ENCODE results near the gene NDE1.
A peak's percentile ranks its signal among the peaks of the same experiment; 100 is the strongest.
"Not testable (repeated sequence)": the region's sequence is repeated elsewhere in the genome, so short reads cannot be mapped to it uniquely, and the experiment has no call there.

NDE1 gene, protein sequence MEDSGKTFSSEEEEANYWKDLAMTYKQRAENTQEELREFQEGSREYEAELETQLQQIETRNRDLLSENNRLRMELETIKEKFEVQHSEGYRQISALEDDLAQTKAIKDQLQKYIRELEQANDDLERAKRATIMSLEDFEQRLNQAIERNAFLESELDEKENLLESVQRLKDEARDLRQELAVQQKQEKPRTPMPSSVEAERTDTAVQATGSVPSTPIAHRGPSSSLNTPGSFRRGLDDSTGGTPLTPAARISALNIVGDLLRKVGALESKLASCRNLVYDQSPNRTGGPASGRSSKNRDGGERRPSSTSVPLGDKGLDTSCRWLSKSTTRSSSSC

DNA sequence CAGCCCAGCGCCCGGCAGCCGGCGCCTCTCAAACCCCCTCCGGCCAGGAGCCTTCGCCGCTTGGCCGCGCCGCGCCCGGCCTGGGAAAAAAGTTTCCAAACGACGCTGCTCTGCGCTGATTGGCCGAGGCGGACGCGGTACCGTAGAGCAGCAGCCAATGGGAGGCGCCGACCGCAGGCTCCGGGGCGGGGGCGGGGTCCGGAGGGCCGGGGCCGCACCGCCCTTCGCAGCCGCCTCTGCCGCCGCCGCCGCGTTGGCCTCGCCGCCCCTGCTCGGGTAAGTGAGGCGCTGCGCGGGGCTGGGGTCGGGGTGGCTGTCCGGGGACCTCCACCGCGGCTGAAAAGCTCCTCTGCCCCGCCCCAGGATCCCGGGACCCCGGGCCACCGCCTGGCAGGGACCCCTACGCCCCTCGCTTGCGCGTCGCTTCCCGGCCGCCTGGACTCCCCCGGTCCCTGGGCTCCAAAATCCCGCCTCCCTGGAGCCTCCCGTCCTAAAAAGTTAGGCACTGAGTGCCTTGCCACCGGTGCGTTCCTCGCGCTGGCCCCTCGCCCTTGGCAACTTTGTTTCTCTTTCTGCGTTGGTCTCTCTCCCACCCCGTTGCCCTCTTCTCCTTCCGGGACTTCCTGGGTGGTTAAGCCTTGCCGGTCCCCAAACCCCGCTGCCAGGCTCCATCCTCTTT lies at the start of gene NDE1:
Gene NDE1 (plus strand): TSS at position 227 of the 679 bp plus-strand sequence. CDS start 14,534 bp downstream, outside the sequence.
- peak; percentile 90 for DNase-seq (ENCODE audit: low spot score)

GRCh38 chr16:15601212-15601879 lies 48.7 kb upstream of the NDE1 start:
- no peak for DNase-seq (ENCODE audit: low spot score)

DNA sequence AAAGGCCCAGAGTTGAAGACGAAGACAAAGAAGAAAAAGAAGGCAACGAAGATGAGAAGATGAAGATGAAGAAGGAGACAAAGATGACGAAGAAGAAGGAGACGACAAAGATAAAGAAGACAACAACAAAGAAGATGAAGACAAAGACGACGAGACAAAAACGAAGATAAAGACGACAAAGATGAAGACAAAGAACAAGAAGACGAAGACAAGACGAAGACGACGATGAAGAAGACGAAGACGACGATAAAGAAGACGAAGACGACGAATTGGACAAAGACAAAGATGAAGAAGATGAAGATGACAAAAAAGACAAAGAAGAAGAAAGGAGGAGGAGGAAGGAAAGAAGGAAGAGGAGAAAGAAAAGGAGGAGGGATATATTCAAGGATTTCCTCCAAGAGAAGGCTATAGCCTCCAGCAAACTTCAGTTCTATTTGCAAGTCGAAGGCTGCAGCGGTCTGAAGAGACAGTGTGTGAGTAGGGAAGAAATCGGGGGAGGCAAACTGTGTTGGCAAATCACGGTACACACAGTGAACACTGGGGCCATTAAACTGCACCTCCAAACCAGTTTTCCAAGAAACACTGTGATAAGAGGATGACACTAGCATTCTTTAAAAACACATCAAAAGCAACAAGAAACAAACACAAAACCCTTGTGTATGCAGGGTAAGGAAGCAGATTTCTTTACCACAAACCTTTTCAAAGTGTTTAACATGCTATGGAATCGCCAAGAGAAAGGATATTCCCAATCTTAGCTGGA lies 47.6 kb upstream of the NDE1 start:
- no peak for DNase-seq (ENCODE audit: low spot score)

DNA sequence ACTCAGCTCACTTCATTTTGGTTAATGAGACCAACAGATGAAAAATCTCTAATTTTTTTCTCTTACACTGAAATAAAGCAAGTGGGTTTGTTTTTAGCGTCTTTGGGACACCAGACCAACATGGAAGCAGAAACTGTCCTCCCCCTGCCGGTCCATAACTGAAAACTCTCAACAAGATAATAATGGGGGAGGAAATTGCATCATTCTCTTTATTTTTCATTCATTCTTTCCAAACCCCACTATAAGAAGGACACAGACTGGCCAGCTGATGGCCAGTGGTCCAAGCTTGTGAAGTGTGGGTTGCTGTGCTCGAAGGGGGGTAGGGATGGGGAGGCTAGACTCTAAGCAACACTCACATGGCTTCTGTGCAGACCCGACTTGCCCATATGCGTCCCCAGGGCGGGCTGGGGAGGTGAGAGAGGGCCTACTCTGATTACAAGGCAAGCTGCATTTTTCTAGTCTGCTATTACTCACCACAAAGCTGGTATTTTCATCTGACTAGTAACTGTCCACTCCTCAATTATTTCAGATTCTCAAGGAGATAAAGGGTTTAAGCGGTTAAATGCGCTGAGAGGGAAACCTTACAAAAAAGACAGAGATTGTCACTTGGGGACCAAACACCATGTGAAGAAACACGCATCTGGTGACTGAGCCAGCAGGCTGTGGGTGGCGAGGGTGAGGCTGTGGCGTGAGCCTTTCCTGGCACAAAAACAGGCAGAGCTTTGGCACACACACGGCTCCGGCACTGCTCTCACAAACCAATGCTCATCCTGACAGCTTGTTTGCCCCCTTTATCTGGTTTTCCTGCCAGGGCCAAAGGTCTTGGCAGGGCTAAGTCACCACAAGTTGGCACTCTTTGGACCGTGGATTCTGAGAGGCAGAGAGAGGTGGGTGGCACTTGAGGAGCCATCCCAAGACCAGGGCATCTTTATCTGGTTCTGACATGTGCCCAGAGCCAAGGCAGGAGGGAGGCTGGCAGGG lies 45.3 kb upstream of the NDE1 start:
- DNase-seq (ENCODE audit: low spot score), result no peak

DNA sequence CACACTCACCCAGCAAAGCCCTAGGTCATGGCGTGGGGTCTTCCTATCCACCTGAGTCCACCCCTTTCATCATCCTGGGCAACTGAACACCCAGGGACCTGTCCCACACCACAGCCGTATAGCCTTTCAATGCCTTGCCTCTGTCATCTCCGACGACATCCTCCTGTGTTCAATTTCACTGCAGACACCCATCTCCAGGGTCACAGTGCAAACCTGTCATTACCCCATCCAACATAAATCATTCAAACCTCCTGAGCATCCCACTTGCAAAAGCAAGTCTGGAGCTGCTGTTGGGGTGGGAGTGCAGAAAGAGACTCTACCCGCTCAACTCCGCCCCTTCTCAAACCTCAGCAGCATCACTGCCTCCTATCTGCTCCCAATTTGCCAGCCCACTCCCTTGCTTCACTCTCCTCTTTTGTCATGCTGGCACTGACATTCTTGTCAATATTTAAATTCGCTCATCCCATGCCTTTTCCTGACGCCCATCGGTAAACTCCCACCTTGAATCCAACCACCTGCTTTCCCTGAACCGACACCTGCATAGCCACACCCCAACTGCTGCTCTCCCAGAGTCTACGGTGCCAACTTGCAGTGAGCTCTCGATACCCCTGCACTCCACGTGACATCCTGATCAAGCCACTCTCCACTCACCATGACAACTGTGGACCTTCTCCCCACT lies 44.1 kb upstream of the NDE1 start:
- no peak for DNase-seq (ENCODE audit: low spot score)

GRCh38 chr16:15606518-15607220 lies 43.4 kb upstream of the NDE1 start:
- no peak for DNase-seq (ENCODE audit: low spot score)

GRCh38 chr16:15607221-15607699 lies 42.8 kb upstream of the NDE1 start:
- DNase-seq (ENCODE audit: low spot score), result not testable (repeated sequence)

DNA sequence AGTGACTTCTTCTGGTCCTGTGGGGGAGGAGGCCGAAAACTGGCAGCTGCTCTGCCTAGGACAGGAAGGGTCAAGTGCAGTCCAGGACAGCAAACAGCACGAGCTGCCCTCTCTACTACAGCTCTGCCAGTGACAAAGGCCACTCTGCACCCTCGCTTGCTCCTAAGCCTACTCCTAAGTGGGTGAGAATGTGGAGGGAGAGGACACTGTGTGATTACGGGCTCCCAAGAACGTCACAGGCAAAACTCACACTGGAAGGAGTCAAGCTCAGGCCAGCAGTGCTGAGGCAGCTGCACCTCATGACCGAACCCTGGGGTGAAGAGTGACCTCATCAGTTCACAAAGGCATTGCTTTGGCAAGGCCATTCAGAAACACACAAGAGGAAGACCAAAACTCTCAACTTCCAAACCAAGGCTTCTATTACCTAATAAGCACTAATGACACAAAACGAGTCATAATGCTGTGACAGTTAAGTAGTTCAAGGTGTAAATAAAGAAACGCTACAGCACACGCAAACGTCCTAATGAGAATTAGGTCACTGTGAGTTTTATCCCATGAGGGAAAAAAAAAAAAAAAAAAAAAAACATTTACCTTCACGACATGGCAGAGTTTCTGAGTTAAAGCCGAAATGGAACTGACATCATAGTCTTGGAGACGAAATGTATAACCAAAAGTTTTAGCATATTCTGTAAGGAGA lies 42.2 kb upstream of the NDE1 start:
- peak; percentile 35 for DNase-seq (ENCODE audit: low spot score)

DNA sequence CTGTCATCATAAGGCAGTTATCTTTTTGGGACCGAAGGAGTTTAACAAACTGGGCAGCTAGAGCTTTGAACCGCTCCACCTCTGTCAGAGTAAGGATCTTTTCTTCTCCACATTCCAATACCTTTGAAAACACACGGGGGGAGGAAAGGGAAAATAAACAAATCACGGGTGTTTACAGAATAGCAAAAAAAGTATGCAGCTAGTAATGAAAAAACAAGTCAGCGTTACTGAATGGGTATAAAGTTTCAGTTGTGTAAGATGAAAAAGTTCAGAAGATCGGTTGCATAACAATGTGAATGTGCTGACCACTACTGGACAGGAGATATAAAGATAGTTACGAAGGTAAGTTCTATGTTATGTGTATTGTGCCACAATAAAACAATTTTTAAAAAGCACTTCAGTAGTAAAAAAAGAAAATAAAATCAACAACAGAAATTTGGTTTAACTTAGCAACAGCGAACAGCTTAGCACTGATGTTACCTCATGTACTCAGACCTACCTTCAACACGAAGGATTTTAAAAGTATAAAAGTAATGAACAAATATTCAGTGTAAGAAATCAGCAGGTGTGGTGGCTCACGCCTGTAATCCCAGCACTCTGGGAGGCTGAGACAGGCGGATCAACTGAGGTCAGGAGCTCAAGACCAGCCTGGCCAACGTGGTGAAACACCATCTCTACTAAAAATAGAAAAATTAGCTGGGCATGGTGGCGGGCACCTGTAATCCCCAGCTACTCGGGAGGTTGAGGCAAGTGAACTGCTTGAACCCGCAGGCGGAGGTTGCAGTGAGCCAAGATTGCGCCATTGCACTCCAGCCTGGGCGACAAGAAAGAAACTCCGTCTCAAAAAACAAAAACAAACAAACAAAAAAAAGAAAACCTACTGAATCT lies 41.4 kb upstream of the NDE1 start:
- no peak for DNase-seq (ENCODE audit: low spot score)

- no peak for DNase-seq (ENCODE audit: low spot score)
Measured at GRCh38 chr16:15609286-15609649, 40.8 kb upstream of the NDE1 start.

- DNase-seq (ENCODE audit: low spot score), result no peak
Measured at GRCh38 chr16:15610369-15610871, 39.6 kb upstream of the NDE1 start.

DNA sequence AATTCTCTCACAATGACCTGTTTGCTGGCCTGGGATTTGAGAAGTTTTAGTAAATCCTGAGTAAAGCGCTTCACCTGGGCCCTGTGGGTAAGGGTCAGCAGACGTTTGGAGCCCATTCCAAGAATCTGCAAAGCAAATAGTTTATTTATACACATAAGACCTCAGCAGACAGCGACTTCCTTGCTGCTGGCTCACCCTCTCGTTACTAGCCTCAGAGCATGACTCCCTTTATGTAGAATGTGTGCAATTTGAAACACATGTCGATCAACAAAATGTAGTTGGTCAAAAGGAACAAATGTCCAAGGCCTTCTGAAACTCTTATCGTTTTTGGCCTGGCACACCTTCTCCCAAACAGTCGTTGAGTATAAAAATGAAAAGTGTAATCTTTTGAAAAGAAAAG lies 38.4 kb upstream of the NDE1 start:
- DNase-seq (ENCODE audit: low spot score), result no peak

- no peak for DNase-seq (ENCODE audit: low spot score)
Measured at GRCh38 chr16:15613676-15614075, 36.4 kb upstream of the NDE1 start.

DNA sequence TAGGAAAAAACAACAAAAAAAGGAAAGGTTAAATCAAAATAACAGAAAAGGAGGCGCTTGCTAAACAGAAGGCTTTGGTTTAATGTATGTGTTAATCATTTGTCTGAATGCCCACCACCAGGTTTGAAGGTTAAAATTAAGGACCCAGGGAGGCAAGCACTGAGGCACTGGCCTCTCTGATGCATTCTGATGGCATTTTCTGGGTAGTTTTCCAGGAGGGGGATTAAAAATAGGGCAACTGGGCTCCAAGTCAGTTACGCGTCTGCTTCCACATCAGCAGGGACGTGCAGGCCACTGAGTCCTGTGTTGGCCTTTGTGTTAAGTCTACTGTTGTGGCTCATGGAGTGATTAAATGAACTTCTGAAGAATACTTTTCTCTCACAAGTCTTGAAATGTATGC lies 34.0 kb upstream of the NDE1 start:
- DNase-seq (ENCODE audit: low spot score), result no peak

DNA sequence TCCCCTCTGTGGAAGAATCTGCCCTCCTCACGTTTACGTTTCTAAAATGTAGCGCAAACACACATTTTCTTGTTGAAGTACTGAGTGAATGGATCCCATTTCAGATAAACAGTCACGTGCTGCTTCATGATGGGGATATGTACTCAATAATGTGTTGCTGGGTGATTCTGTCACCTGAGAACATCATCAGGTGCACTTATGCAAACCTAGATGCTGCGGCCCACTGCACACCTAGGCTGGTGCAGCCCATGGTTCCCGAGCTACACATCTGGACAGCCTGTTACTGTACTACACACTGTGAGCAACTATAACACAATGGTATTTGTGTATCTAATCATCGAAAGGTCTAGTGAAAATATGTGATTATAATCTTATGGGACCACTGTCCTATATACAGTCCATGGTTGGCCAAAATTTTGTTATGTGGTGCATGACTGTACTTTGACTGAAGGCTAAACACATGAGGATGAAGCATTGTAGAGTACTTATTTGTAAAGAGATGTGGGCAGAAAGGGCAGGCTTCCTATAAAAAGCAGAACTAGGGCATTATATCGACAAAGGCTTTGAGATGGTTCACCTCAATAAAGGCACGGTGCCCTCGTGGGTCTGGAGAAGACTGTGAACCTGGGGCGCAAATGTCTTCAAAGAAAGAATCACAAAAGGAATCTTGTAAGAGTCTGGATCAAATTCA lies 33.4 kb upstream of the NDE1 start:
- no peak for DNase-seq (ENCODE audit: low spot score)

- no peak for DNase-seq (ENCODE audit: low spot score)
Measured at GRCh38 chr16:15617901-15618300, 32.1 kb upstream of the NDE1 start.

- no peak for DNase-seq (ENCODE audit: low spot score)
Measured at GRCh38 chr16:15618392-15618791, 31.7 kb upstream of the NDE1 start.
